GM21619 (cell line): Measurements from ENCODE around the gene TRMT13.

ENCODE experiments used
- ATAC-seq: cut with Tn5 transposase; IDR thresholded peaks from one replicate; pipeline ENCODE4 v1.9.1; 2021; ENCODE audit not compliant: unreplicated experiment

TRMT13 gene

GRCh38 chr1:100132566-100133477, at the start of gene TRMT13, which contains the start of gene SASS6:
TSS of gene TRMT13 (plus strand) at chr1:100133163. CDS start at chr1:100133169, 6 bp downstream.
TSS of gene SASS6 (minus strand) at chr1:100132930. CDS start at chr1:100132814, 116 bp downstream.
- ATAC-seq: peak; percentile 89

- no peak for ATAC-seq
Observed at GRCh38 chr1:100087396-100087795, 45.6 kb upstream of the TRMT13 start.

GRCh38 chr1:100089082-100089481, 43.9 kb upstream of the TRMT13 start:
- no peak for ATAC-seq

GRCh38 chr1:100090471-100090870, 42.5 kb upstream of the TRMT13 start:
- ATAC-seq: no peak

- no peak for ATAC-seq
Observed at GRCh38 chr1:100100202-100100601, 32.8 kb upstream of the TRMT13 start.

- ATAC-seq: no peak
Observed at GRCh38 chr1:100101564-100101963, 31.4 kb upstream of the TRMT13 start.

GRCh38 chr1:100107696-100108095, 25.3 kb upstream of the TRMT13 start:
- ATAC-seq: no peak

GRCh38 chr1:100109554-100110066, 23.4 kb upstream of the TRMT13 start:
- no peak for ATAC-seq

GRCh38 chr1:100115524-100115923, 17.4 kb upstream of the TRMT13 start:
- ATAC-seq: no peak

- ATAC-seq: no peak
Observed at GRCh38 chr1:100122177-100122576, 10.8 kb upstream of the TRMT13 start.

- ATAC-seq: no peak
Observed at GRCh38 chr1:100127226-100127625, 5.7 kb upstream of the TRMT13 start.

- ATAC-seq: no peak
Observed at GRCh38 chr1:100130552-100131077, 2.3 kb upstream of the TRMT13 start.

GRCh38 chr1:100131623-100132022, 1.3 kb upstream of the TRMT13 start:
- ATAC-seq: no peak

- no peak for ATAC-seq
Observed at GRCh38 chr1:100134872-100135271, 1.9 kb downstream of the TRMT13 start.

GRCh38 chr1:100137602-100138001, 4.6 kb downstream of the TRMT13 start:
- ATAC-seq: no peak

- ATAC-seq: no peak
Observed at GRCh38 chr1:100141192-100141591, 8.2 kb downstream of the TRMT13 start.

- ATAC-seq: no peak
Observed at GRCh38 chr1:100142343-100142742, 9.4 kb downstream of the TRMT13 start.

- no peak for ATAC-seq
Observed at GRCh38 chr1:100145116-100145515, 12.2 kb downstream of the TRMT13 start.

GRCh38 chr1:100146958-100147357, 14.0 kb downstream of the TRMT13 start:
- no peak for ATAC-seq

GRCh38 chr1:100147875-100148274, 14.9 kb downstream of the TRMT13 start:
- ATAC-seq: no peak

- ATAC-seq: no peak
Observed at GRCh38 chr1:100151679-100152078, 18.7 kb downstream of the TRMT13 start.

- no peak for ATAC-seq
Observed at GRCh38 chr1:100152271-100152670, 19.3 kb downstream of the TRMT13 start.
